Measurements from ENCODE around the gene CDH18.

CDH18 gene

DNA sequence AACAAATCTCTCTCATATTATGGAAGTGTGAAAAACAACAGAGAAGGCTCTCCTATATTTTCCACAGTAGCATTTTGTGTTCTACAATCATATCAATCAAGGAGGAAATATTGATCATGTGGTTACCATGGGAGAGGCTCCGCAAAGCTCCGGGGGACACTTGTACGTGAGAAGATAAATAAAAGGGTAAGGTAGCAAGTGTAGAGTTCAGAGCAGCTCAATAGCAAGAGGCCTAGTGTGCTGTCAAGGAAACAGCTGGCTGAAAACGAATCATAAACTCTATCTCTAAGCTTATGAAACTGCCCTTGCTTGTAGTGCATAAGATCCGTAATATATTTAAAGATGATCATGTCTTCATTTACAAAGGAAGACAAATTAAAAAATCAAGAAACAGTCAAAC, 57.5 kb downstream of the CDH18 start:
- in situ Hi-C loops (cut with MboI; ENCODE audit: low sequenced_read_pairs): no loop called here

DNA sequence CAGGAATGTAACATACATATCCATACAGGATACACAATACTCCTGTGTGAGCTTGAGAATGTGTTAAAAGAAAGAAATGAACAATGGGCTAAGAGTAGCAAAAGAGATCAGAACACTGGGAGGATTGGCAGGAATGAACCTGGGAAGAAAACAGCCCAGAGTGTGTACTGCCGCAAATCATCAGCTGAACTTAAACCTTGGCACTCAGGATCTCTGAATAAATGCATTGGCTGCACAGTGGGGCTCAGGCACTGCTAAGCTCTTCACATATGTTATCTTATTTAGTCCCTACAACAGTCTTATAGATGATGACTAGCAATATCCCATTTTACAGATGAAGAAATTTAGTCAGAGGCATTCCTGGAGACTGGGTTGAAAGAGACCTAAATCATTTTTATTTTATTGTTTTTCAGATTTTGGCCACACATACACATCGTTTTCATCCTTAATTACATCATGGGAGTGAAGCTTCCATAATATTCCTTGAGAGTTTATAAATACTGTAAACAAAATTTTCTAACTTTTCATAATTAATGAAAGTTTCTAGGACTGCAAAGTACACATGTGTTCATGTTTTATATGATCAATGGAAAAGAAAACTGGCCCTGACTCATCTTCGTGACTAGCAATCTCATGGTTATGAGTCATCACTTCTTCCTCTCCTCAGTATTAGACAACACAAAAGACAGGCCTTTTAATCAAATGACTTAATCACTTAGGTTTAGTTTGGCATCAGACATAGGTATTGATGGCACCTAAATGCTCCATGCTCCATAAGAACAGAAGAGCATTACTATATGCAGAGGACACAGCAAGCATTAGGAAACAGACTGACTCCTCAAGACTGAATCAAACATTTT, 59.2 kb downstream of the CDH18 start:
- in situ Hi-C loops (cut with MboI; ENCODE audit: low sequenced_read_pairs): no loop called here

DNA sequence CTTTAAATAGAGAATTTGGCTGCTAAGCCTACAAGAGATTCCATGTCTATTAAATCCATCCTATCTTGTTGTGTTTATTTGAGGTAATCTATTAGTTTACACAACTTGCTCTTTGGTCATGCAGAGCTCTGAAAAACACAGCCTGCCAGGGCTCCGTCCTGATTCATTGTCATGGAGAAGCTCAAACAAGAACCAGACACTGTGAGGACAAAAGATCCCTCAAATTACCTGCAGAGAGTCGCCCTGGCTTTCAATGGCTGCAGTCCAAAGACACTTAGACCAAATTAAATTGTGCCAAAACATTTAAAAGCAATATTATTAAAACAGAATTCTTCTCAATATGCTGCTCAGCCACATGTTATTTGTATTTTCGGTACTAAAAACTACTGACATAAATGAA, 60.1 kb downstream of the CDH18 start:
- in situ Hi-C loops (cut with MboI; ENCODE audit: low sequenced_read_pairs): no loop called here

DNA sequence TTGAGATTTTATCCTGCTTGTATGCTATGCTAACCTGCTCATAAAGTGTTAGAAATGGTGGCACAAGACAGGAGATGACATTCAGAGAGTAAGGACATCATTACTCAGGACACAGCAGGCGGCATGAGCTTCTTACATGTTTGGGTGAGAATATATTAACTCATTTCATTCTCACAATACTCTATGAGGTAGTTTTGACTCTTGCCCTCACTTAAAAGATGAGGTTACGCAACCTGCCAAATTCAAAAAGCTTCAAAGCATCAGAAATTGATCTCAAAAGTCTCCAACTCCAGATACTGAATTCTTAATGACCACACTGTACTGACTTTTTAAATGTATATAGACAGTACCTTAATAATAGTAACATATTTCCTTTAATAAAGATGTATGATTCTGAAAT, 60.8 kb downstream of the CDH18 start:
- in situ Hi-C loops (cut with MboI; ENCODE audit: low sequenced_read_pairs): no loop called here

DNA sequence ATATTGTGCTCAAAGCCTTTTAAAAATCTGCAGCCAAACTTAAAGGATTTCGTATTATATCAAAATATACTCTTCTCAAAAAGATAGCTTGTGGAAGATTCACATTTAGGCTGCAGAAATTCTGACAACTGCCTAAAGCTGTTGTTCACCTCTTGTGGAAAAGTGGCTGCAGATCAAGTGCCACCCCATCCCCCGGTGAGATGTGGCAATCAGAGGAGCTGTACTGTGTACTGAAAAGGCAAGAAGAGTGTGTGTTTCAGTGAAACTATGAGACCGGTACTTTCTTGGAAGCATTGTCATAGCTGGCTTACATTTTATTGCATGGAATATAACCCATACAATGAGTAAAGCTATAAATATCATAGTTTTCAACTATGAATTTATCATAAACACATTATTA, 64.3 kb downstream of the CDH18 start:
- in situ Hi-C loops (cut with MboI; ENCODE audit: low sequenced_read_pairs): no loop called here

DNA sequence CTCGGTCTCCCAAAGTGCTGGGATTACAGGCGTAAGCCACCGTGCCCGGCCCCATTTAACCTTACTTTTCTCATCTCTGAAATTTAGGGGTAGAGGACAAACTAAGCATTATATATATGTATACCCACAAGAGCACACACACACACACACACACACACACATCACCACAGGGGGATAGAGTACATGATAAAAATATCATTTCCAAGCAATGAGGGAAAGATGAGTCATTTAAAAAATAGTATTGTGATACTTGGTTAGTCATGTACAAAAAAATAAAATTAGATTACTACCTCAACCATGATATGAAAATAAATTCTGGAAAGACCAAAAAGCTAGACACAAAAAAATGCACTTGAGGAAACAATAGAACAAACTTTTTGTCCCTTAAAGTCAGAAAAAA, 67.2 kb downstream of the CDH18 start:
- in situ Hi-C loops (cut with MboI; ENCODE audit: low sequenced_read_pairs): no loop called here

DNA sequence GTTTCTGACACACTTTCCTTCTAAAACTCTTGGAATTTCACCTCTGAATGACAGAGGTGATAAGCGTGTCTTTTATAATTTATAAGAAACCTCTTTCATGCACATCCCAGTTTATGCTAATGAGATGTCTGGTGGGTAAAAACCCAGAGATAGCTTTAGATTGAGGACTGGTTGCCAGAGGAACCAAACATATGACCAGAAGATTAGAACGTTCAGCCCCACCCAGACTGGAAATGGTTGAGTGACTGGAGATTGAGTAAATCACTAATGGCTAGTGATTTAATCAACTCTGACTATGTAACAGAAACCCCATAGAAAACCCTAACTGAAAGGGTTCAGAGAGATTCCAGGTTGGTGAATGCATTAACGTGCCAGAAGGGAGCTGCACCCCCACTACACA, 69.2 kb downstream of the CDH18 start:
- in situ Hi-C loops (cut with MboI; ENCODE audit: low sequenced_read_pairs): no loop called here

DNA sequence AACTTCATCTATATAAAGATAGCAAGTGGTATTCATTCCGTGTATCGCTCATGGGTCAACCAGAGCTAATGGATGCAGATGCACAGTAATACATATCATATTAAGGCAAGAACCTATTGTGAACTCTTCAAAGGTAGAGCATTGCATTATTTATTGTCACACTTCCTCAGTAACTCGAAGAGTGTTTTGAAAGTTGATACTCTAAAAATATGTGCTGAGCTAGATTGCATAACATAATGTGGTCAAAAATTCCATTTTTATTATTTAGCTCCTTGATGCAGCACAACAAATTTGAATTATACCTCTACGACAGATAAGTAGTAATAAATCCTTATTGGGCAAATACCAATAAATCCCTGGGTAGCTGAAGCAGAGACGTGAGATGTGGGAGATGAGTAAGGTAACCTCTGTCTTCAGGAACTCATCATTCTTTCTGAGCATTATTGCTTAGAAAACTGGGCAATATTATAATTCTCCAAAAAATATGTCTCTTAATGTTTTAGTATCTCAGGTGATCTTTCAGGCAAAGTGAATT, 70.3 kb downstream of the CDH18 start:
- in situ Hi-C loops (cut with MboI; ENCODE audit: low sequenced_read_pairs): no loop called here

DNA sequence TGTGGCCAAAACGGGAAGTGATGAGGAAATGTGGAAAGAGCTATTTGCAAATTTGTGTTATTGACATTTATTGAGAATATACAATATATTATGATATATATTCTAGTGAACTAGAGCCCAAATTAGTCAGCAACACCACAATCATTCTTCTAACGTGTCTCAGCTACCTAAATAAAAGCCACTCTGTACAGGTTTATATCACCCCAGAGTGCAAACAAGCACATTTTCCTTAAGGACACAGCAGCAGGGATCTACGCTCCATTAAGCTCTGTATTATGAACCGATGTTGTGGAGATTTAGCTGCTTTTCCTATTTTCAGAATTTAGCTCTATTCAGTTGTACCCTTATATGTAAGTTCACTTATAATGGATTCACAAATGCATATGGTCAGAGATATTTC, 77.9 kb downstream of the CDH18 start:
- in situ Hi-C loops (cut with MboI; ENCODE audit: low sequenced_read_pairs): no loop called here

DNA sequence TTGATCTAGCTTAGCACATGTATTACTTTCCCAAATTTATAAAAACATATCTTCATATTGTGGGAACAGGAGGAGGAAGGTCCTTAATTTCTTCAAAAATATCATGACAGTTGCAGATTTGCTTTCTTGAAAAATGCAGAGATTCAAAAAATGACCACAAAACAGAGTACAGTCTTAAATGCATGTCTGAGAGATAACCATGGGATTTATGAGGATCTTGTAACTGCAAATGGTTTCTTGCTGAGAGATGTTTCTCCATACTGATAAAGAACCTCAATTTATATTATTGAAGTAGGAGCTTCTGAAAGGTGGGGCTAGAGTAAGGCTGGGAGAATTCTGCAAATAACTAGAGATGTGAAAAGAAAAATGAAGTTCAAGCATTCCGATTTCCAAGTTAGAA, 83.2 kb downstream of the CDH18 start:
- in situ Hi-C loops (cut with MboI; ENCODE audit: low sequenced_read_pairs): no loop called here

DNA sequence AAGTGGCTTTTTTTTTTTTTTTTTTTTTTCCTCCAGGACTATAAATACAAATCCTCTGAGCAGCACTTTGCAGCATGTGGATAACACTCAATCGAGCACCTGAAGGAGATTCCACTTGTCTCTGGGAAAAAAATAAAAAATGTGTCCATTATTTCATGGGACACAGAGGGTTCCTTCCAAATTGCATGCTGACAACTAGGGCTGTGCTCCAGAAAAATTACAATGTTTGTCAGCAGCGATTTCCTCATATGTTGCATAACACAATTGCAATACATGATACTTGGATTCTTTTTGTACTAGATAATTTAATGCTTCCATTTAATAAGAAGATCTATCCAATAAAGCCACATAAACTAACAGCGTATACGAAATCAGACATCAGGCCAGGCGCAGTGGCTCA, 84.4 kb downstream of the CDH18 start:
- in situ Hi-C loops (cut with MboI; ENCODE audit: low sequenced_read_pairs): no loop called here

DNA sequence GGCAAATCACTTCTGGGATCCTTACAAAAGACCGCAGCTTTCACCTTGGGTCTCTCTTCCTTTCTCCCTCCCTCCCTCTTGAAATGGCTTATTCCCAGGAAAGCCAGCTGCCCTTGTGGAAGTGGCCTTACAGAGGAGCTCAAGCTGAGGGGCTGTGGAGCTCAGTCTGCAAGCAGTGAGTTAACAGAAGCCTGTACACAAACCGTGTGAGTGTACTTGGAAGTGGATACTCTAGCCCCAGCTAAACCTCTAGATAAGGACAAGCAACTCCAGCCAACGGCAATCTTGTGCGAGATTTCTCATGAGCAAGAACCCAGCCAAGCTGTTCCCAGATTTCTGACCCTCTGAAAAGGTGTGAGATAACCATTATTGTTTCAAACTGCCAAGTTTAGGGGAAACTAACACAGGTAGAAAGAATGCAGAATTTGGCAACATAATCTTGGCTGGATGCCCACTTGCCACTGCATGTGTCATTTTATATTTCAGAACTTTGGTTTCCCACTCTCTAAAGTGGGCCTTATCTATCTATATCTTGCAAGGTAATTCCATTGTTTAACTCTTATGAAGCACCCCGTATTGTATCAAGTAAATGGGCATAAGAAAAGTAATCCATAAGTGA, 85.6 kb downstream of the CDH18 start:
- in situ Hi-C loops (cut with MboI; ENCODE audit: low sequenced_read_pairs): no loop called here

DNA sequence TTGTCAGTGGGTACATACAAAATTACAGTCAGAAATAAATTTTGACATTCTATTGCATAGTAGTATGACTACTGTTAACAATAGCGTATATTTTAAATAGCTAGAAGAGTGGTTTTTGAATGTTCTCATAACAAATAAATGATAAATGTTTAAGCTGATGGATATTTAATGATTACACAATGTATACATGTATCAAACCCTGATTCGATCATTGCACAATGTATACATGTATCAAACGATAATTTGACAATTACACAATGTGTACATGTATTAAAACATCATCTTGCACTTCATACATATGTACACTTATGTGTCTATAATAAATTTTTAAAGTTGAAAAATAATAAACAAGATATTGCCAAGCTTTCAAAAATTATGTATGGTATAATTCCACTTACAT, 87.7 kb downstream of the CDH18 start:
- in situ Hi-C loops (cut with MboI; ENCODE audit: low sequenced_read_pairs): no loop called here

DNA sequence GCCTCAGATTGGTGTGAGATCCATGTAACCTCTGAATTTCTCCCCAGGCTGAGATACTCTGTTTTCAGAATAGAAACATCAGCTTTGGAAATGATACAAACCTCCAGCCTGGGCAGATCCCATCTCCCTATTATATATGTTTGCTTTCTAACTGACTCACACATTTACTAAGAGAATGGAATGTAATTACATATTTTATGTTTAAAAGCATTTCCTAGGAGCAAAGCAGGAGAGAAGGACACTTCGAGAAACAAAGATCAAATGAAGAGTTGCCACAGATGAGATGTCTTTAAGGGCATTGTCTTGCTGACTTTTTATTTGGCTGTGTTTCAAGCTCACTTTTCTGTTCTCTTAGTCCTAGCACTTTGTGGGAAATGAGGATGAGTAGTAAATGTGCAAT, 96.3 kb downstream of the CDH18 start:
- in situ Hi-C loops (cut with MboI; ENCODE audit: low sequenced_read_pairs): no loop called here

DNA sequence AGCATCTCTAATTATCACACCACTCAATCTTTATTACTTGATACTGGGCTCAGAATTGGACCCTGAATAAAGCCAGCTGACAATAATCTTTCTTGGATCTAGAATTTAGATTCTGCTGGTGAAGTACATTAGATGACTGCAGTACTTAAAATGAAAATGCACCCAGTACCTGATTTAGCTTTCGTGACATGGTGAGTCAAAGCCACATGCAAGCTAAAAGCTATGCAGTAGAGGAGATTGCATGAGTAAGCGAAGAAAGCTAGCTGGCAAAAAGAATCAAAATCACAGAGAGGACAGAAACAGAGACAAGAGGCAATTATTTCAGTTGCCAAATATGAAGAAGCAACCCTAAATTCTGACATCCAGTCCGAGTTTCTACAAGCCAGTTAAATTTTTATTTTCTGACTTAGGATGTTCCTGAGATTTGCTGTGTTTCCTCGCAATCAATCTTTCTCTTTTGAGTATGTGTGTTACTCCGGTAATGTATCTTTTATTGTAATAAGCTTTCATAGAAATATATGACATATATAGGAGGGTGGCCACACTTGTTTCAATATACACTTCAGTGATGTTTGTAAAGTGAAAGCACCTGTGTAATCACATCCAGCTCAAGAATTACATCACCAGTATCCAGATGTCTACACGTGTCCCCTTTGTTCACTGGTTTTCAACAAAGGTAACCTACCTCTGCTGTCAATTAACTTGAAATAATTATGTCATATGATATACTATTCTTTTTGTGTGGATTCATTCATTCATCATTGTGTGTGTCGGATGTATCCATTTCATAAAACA, 101.7 kb downstream of the CDH18 start:
- in situ Hi-C loops (cut with MboI; ENCODE audit: low sequenced_read_pairs): no loop called here

DNA sequence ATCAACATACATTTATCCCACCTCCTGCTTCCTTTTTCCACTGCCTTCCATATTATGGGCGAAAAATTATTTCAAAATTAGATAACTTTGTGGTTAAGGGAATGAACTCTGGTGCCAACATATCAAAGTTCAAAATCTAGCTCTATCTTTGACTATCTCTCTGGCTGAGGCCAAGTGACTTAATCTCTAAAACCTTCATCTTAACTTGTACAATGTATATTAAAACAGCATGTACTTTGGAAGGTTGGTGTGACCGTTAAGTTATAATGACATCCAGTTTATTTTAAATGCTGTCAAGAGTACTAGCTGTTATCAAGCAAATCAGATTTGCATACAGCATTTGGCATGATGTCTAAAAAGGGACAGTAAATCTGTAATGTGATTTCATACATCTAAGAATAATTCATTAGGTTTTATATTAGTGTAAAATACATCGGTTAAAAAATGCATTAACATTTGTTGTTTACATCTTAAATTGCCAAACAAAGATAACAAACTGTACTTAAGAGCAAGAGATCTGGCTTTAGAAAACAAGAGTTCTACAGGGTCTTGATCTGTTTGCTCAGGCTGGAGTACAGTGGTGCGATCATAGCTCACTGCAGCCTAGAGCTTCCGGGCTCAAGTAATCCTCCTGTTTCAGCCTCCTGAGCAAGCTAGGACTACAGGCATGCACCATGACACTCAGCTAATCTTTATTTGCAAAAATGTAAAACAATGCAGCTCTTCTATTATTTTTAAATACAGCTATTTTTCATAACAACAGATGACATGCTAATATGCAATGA, 102.8 kb downstream of the CDH18 start:
- in situ Hi-C loops (cut with MboI; ENCODE audit: low sequenced_read_pairs): no loop called here

DNA sequence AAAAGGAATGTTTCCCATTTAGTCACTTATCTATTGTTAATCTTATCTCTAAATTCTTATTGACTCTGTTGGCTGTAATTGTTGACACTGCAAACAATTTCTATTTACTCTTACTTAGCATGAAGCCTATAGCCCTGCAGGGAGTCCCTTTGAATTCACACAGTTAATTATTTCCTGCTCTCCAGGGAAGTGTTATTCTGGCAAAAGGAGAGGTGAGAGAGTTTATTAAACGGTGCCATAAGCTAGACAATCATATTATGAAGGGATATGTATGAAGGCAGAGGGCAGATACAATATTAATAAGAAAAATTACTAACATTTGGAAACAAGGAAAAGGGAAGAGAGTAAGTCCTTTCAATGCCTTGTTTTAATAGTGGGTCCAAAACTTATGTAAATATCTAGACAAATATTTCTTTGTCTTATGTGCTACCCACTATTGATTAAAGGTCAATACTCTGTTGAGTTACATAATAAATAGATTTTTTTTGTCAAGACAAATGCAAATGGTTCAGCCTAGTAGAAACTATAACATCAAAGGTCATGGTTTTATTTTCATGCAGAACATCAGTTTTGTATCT, 107.1 kb downstream of the CDH18 start:
- in situ Hi-C loops (cut with MboI; ENCODE audit: low sequenced_read_pairs): no loop called here

DNA sequence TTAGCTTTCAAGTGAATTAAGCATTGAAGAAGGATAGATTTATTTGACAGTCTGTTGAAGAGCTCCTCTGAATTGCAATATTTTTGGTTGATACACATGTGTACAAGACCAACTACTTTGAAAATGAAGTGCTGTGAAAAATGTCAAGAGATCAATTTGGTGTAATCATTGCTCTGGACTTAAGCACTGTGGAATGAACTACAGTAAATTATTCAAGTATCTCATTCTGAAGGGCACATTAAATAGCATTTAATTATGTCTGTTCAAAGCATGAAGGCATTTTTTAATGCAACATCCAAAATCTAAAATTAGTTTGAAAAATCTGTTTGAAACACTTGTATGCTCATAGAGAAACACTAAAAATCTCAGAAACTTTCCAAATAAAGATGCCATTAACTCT, 107.5 kb downstream of the CDH18 start:
- in situ Hi-C loops (cut with MboI; ENCODE audit: low sequenced_read_pairs): no loop called here

DNA sequence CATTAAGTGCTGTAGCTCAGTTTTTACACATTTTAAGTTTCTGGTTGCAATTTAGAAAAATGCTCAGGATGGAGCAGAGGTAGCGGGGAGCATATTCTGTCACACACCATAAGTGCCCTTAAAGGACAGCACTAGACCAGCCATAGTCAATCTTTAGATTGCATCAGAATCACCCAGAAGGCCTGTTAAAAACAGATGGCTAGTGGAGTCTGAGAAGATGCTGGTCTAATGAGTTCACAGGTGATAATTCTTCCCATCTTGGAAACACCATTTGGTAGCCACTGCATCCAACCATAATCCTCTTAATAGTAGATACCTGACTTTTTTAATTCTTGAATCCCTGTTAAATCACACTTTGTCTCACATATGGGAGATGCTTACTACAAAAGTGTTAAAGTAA, 113.2 kb downstream of the CDH18 start:
- in situ Hi-C loops (cut with MboI; ENCODE audit: low sequenced_read_pairs): no loop called here

DNA sequence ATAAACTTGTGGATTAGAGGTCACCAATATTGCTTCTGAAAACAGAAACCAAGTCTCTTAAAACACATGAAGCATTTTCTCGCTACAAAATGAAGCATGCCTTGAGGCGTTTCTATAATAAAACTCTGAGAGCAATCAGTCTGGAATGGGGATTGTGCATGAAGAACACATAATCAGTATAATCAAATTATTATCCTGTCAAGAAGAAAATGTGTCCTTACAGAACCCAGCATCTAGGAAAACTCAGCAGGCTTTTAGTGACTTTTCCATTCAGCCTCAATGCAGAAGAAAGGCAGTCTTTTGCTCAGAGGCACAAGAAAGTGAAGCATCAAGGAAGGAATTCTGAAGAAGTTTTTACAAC, 121.9 kb downstream of the CDH18 start:
- in situ Hi-C loops (cut with MboI; ENCODE audit: low sequenced_read_pairs): no loop called here

Measured in HL-60/S4 (cell line).